OCI-LY3 (cell line): Measurements from ENCODE around the gene RPS21.

Experiments used
- H2AFZ ChIP-seq: fragments of 200-600, 300-600 bp; shearing (Covaris generic); 2 replicates; pipeline ENCODE4 v1.6.0; 2014; ENCODE audit warnings: antibody characterized with exemption, low read depth, low read length
- H3K27ac ChIP-seq: fragments of 200-600, 300-600 bp; sonication (generic); 2 replicates; pipeline ENCODE4 v1.5.1; 2014; ENCODE audit warnings: mild to moderate bottlenecking, low read length, moderate library complexity, mixed read lengths
- H3K27me3 ChIP-seq: fragments of 200-600, 300-600 bp; sonication (generic); 2 replicates; pipeline ENCODE4 v1.6.1; 2014; ENCODE audit warnings: low read depth, low read length, mixed read lengths
- H3K36me3 ChIP-seq: fragments of 200-600, 300-600 bp; sonication (generic); replicated peaks from 2 replicates; pipeline ENCODE3; 2014; ENCODE audit warnings: low read depth, low read length, mixed read lengths
- H3K4me1 ChIP-seq: fragments of 300-600, 200-600 bp; sonication (generic); 2 replicates; pipeline ENCODE4 v1.6.1; 2014; ENCODE audit warnings: low read length, mixed read lengths
- H3K4me2 ChIP-seq: fragments of 200-600, 300-600 bp; sonication (generic); 2 replicates; pipeline ENCODE4 v1.6.1; 2014; ENCODE audit warnings: low read length, mixed read lengths
- H3K4me3 ChIP-seq: fragments of 300-600, 200-600 bp; sonication (generic); 2 replicates; pipeline ENCODE4 v1.5.1; 2014; ENCODE audit warnings: antibody characterized with exemption, mild to moderate bottlenecking, low read length, moderate library complexity
- H3K79me2 ChIP-seq: fragments of 300-600, 200-600 bp; shearing (Covaris generic); 2 replicates; pipeline ENCODE4 v1.6.1; 2014; ENCODE audit warnings: mild to moderate bottlenecking, low read length, mixed read lengths
- H3K9ac ChIP-seq: fragments of 300-600, 200-600 bp; shearing (Covaris generic); 2 replicates; pipeline ENCODE4 v1.6.0; 2014; ENCODE audit warnings: mild to moderate bottlenecking, low read length, moderate library complexity
- H3K9me3 ChIP-seq: fragments of 200-600, 300-600 bp; shearing (Covaris generic); 2 replicates; pipeline ENCODE4 v1.6.1; 2014; ENCODE audit warnings: low read length, mixed read lengths; ENCODE audit not compliant: insufficient read depth
- H4K20me1 ChIP-seq: fragments of 200-600, 300-600 bp; sonication (generic); 2 replicates; pipeline ENCODE4 v1.6.1; 2016; ENCODE audit warnings: low read length, mixed read lengths; ENCODE audit not compliant: insufficient read depth
- CTCF ChIP-seq: fragments of 200-600, 300-600 bp; sonication (generic); IDR thresholded peaks from 2 replicates; pipeline ENCODE4 v1.5.1; 2014; ENCODE audit warnings: antibody characterized with exemption, low read length, low read depth
- EZH2phosphoT487 ChIP-seq: fragments of 200-600 bp; shearing (Covaris generic); IDR thresholded peaks from 2 replicates; pipeline ENCODE4 v1.6.1; 2018; ENCODE audit warnings: antibody characterized with exemption, mixed run types, low read depth

Gene RPS21

GRCh38 chr20:62403331-62403730 lies 16.4 kb downstream of the RPS21 start:
- no peak overlapping the region for H3K9ac ChIP-seq
- peaks cover 31% of the 10 kb centered on the region for H3K79me2 ChIP-seq
- H2AFZ ChIP-seq: no peak overlapping the region
- H3K36me3 ChIP-seq: no peaks in the 10 kb centered on the region
- no peak overlapping the region for H3K27ac ChIP-seq
- no peak overlapping the region for H3K4me2 ChIP-seq
- H3K4me3 ChIP-seq: no peak overlapping the region
- TF ChIP-seq EZH2phosphoT487 (no peak), CTCF (no peak)
- H3K4me1 ChIP-seq: peaks cover 18% of the 10 kb centered on the region
- peaks cover 12% of the 10 kb centered on the region; the same call in 1 of the 2 replicates for H4K20me1 ChIP-seq
- H3K27me3 ChIP-seq: no peaks in the 10 kb centered on the region
- H3K9me3 ChIP-seq: no peaks in the 10 kb centered on the region

- Histone ChIP-seq H3K9ac (no peak overlapping the region), H3K4me3 (no peak overlapping the region), H2AFZ (no peak overlapping the region), H4K20me1 (peaks cover 12% of the 10 kb centered on the region; the same call in 1 of the 2 replicates), H3K4me1 (peaks cover 18% of the 10 kb centered on the region), H3K9me3 (no peaks in the 10 kb centered on the region), H3K27me3 (no peaks in the 10 kb centered on the region), H3K79me2 (peaks cover 31% of the 10 kb centered on the region), H3K27ac (no peak overlapping the region), H3K4me2 (no peak overlapping the region), H3K36me3 (no peaks in the 10 kb centered on the region)
- TF ChIP-seq CTCF (no peak), EZH2phosphoT487 (no peak)
These were observed 17.3 kb downstream of the RPS21 start for GRCh38 chr20:62404112-62404665.

- Histone ChIP-seq H3K27me3 (no peaks in the 10 kb centered on the region), H3K4me2 (no peak overlapping the region), H3K9ac (no peak overlapping the region), H4K20me1 (peaks cover 12% of the 10 kb centered on the region; the same call in 1 of the 2 replicates), H2AFZ (no peak overlapping the region), H3K4me3 (no peak overlapping the region), H3K9me3 (no peaks in the 10 kb centered on the region), H3K36me3 (no peaks in the 10 kb centered on the region), H3K79me2 (peaks cover 31% of the 10 kb centered on the region), H3K4me1 (peaks cover 22% of the 10 kb centered on the region), H3K27ac (no peak overlapping the region)
- no peak for TF ChIP-seq CTCF
- TF ChIP-seq EZH2phosphoT487: no peak
These were observed 17.8 kb downstream of the RPS21 start for GRCh38 chr20:62404761-62405107.

GRCh38 chr20:62405108-62405980 lies 18.4 kb downstream of the RPS21 start:
- H3K4me3 ChIP-seq: peak overlapping the region; percentile 99; the same call in 1 of the 2 replicates

More at GRCh38 chr20:62405108-62405980, 18.4 kb downstream of the RPS21 start:
- peaks cover 12% of the 10 kb centered on the region; the same call in 1 of the 2 replicates for H4K20me1 ChIP-seq
- no peaks in the 10 kb centered on the region for H3K36me3 ChIP-seq
- no peaks in the 10 kb centered on the region for H3K9me3 ChIP-seq
- H3K9ac ChIP-seq: no peak overlapping the region
- peak overlapping the region; percentile 94 for H3K4me2 ChIP-seq
- H3K27ac ChIP-seq: no peak overlapping the region
- no peaks in the 10 kb centered on the region for H3K27me3 ChIP-seq
- H3K79me2 ChIP-seq: peaks cover 31% of the 10 kb centered on the region
- H2AFZ ChIP-seq: no peak overlapping the region
- TF ChIP-seq EZH2phosphoT487 (no peak), CTCF (peak; percentile 14; the same call in 1 of the 2 replicates)
- peaks cover 29% of the 10 kb centered on the region for H3K4me1 ChIP-seq
